Activated gamma-delta T cell (primary cell): ENCODE data around the gene EYA2.
"Not testable (repeated sequence)": the region's sequence is repeated elsewhere in the genome, so short reads cannot be mapped to it uniquely, and the experiment has no call there.

Source experiments
- DNase-seq: peaks from one replicate; lab custom pipeline; 2025; lab: John Stamatoyannopoulos, UW

Gene EYA2

GRCh38 chr20:47175493-47175892 lies 280.9 kb downstream of the EYA2 start:
- DNase-seq: no peak

- not testable (repeated sequence) for DNase-seq
Observed at GRCh38 chr20:47176217-47176616, 281.6 kb downstream of the EYA2 start.

- DNase-seq: no peak
Observed at GRCh38 chr20:47178277-47178676, 283.6 kb downstream of the EYA2 start.

- DNase-seq: no peak
Observed at GRCh38 chr20:47178851-47179250, 284.2 kb downstream of the EYA2 start.

GRCh38 chr20:47179267-47179666 lies 284.6 kb downstream of the EYA2 start:
- DNase-seq: no peak

GRCh38 chr20:47181056-47181862 lies 286.6 kb downstream of the EYA2 start:
- DNase-seq: no peak

- no peak for DNase-seq
Observed at GRCh38 chr20:47183367-47183766, 288.7 kb downstream of the EYA2 start.

GRCh38 chr20:47187450-47188195 lies 293.0 kb downstream of the EYA2 start:
- no peak for DNase-seq

GRCh38 chr20:47188540-47188939 lies 293.9 kb downstream of the EYA2 start:
- DNase-seq: no peak

GRCh38 chr20:47189060-47189459 lies 294.4 kb downstream of the EYA2 start:
- DNase-seq: no peak

GRCh38 chr20:47191074-47191673 lies 296.5 kb downstream of the EYA2 start:
- no peak for DNase-seq

GRCh38 chr20:47191956-47192355 lies 297.3 kb downstream of the EYA2 start:
- DNase-seq: no peak

GRCh38 chr20:47195573-47195972 lies 300.9 kb downstream of the EYA2 start:
- DNase-seq: no peak

GRCh38 chr20:47196091-47197081 lies 301.7 kb downstream of the EYA2 start:
- peak; percentile 49 for DNase-seq

- no peak for DNase-seq
Observed at GRCh38 chr20:47198254-47198671, 303.6 kb downstream of the EYA2 start.

- DNase-seq: no peak
Observed at GRCh38 chr20:47198996-47199552, 304.4 kb downstream of the EYA2 start.

- no peak for DNase-seq
Observed at GRCh38 chr20:47201074-47201730, 306.6 kb downstream of the EYA2 start.

- no peak for DNase-seq
Observed at GRCh38 chr20:47202733-47203667, 308.4 kb downstream of the EYA2 start.

GRCh38 chr20:47204008-47204849 lies 309.6 kb downstream of the EYA2 start:
- no peak for DNase-seq
